Limb (tissue), 2 donors: ENCODE data around the gene PRL.
A peak's percentile ranks its signal among the peaks of the same experiment; 100 is the strongest.

ENCODE experiments used
- DNase-seq, 2 donors: peaks; one replicate each; pipeline ENCODE4 v3.0.0-alpha.2; 2016; ENCODE audit errors: extremely low spot score in 2 of 2

Gene PRL

GRCh38 chr6:22295145-22295544, 1.7 kb downstream of the PRL start:
- no peak for DNase-seq

GRCh38 chr6:22294301-22294700, 2.5 kb downstream of the PRL start:
- DNase-seq = no peak

- no peak for DNase-seq
These were observed 6.8 kb downstream of the PRL start for GRCh38 chr6:22290045-22290444.

- DNase-seq = no peak
These were observed 8.1 kb downstream of the PRL start for GRCh38 chr6:22288721-22289120.

- no peak for DNase-seq
These were observed 12.2 kb downstream of the PRL start for GRCh38 chr6:22284666-22285065.

GRCh38 chr6:22281341-22282085, 15.3 kb downstream of the PRL start:
- no peak for DNase-seq

- no peak for DNase-seq
These were observed 17.4 kb downstream of the PRL start for GRCh38 chr6:22279427-22279826.

GRCh38 chr6:22271081-22271480, 25.8 kb downstream of the PRL start:
- peak in 1 of 2 donors; percentile 75 for DNase-seq

GRCh38 chr6:22263748-22264147, 33.1 kb downstream of the PRL start:
- no peak for DNase-seq

- DNase-seq = no peak
These were observed 42.0 kb downstream of the PRL start for GRCh38 chr6:22254886-22255285.

GRCh38 chr6:22253955-22254655, 42.7 kb downstream of the PRL start:
- no peak for DNase-seq

- DNase-seq = no peak
These were observed 45.5 kb downstream of the PRL start for GRCh38 chr6:22251348-22251747.

- peak in 1 of 2 donors; percentile 39 for DNase-seq
These were observed 46.4 kb downstream of the PRL start for GRCh38 chr6:22250486-22250885.

GRCh38 chr6:22249711-22250350, 47.0 kb downstream of the PRL start:
- DNase-seq = no peak

GRCh38 chr6:22248513-22249308, 48.1 kb downstream of the PRL start:
- DNase-seq = no peak

GRCh38 chr6:22247916-22248482, 48.8 kb downstream of the PRL start:
- DNase-seq = no peak

GRCh38 chr6:22240025-22240424, 56.8 kb downstream of the PRL start:
- no peak for DNase-seq

GRCh38 chr6:22239261-22239921, 57.4 kb downstream of the PRL start:
- no peak for DNase-seq

GRCh38 chr6:22238861-22239260, 58.0 kb downstream of the PRL start:
- DNase-seq = no peak

GRCh38 chr6:22237526-22237925, 59.3 kb downstream of the PRL start:
- DNase-seq = no peak
